Endothelial cell of umbilical vein (primary cell): ENCODE results near the gene QSOX2. TPM values are rescaled to one million over a fixed set of nuclear protein-coding genes. Genes with fewer than 3 reads are reported as not detected.

Source experiments
- BruUV-seq: library from RNA; stranded (reverse); fragments of 400-500 nt; replicated peaks from 2 replicates; lab custom pipeline; 2021; lab: Mats Ljungman, UMichigan
- CTCF ChIA-PET: fragments of 300-600, 350-600 bp; sonication (Branson Sonifier 250); formaldehyde crosslinking; loops from one replicate; lab custom pipeline; 2021; ENCODE audit warnings: antibody characterized with exemption, inconsistent platforms; lab: Charles Lee
- POLR2A ChIA-PET: fragments of 300-600, 350-600 bp; sonication (Branson Sonifier 250); formaldehyde crosslinking; loops from one replicate; lab custom pipeline; 2021; ENCODE audit warnings: antibody characterized with exemption, inconsistent platforms; lab: Charles Lee
- DNase-seq: peaks from one replicate; pipeline ENCODE4 v3.0.0-alpha.2; 2011; ENCODE audit warnings: low read depth, low spot score
- FAIRE-seq: peaks from 2 replicates; lab custom pipeline; 2011; peaks lifted over from hg19 to GRCh38; lab: Jason Lieb, UNC
- H2AFZ ChIP-seq: 2 replicates; pipeline ENCODE4 v1.6.0; 2012; ENCODE audit warnings: low read depth, low read length, control low read depth, inconsistent platforms
- H3K27ac ChIP-seq: 2 replicates; pipeline ENCODE4 v1.5.1; 2011; ENCODE audit warnings: low read depth, mild to moderate bottlenecking, control low read depth, low read length, moderate library complexity; ENCODE audit not compliant: insufficient read depth
- H3K27me3 ChIP-seq, 2 experiments: 2 replicates each; pipeline versions ENCODE4 v1.6.0 to v1.6.1; 2011; ENCODE audit warnings: low read length in 2 of 2, mixed read lengths in 1 of 2; ENCODE audit not compliant: control insufficient read depth in 2 of 2, insufficient read depth in 2 of 2
- H3K36me3 ChIP-seq, 2 experiments: 2 replicates in 1 of 2; 3 replicates in 1 of 2; pipeline ENCODE4 v1.5.1; 2011; ENCODE audit warnings: low read length in 2 of 2, mild to moderate bottlenecking in 1 of 2, moderate library complexity in 1 of 2; ENCODE audit not compliant: control insufficient read depth in 2 of 2, insufficient read depth in 2 of 2; ENCODE audit errors: extremely low read depth in 1 of 2
- H3K4me1 ChIP-seq: 3 replicates; pipeline ENCODE4 v1.5.1; 2011; ENCODE audit warnings: mild to moderate bottlenecking, low read length; ENCODE audit not compliant: control insufficient read depth, insufficient read depth; ENCODE audit errors: extremely low read depth
- H3K4me2 ChIP-seq: 2 replicates; pipeline ENCODE4 v1.6.1; 2011; ENCODE audit warnings: low read length, control low read depth, mixed read lengths; ENCODE audit not compliant: insufficient read depth
- H3K4me3 ChIP-seq, 3 experiments: fragments of 200-600 bp in 1 of 3; sonication (generic), shearing (Covaris generic) in 1 of 3; replicated peaks in 1 of 3; 2 replicates each; pipeline ENCODE4 v1.5.1; 2011 to 2016; ENCODE audit warnings: control low read depth in 3 of 3, low read length in 3 of 3, mild to moderate bottlenecking in 2 of 3, inconsistent platforms in 1 of 3, low read depth in 1 of 3, moderate library complexity in 1 of 3; ENCODE audit not compliant: insufficient read depth in 1 of 3
- H3K79me2 ChIP-seq: 2 replicates; pipeline ENCODE4 v1.6.0; 2012; ENCODE audit warnings: low read length, inconsistent platforms; ENCODE audit not compliant: control insufficient read depth, insufficient read depth
- H3K9ac ChIP-seq: replicated peaks from 2 replicates; pipeline ENCODE3; 2011; ENCODE audit warnings: low read length, control low read depth; ENCODE audit not compliant: insufficient read depth; ENCODE audit errors: extremely low read depth
- H3K9me1 ChIP-seq: replicated peaks from 3 replicates; pipeline ENCODE4 v1.6.0; 2011; ENCODE audit warnings: mild to moderate bottlenecking, low read length; ENCODE audit not compliant: control insufficient read depth, insufficient read depth; ENCODE audit errors: extremely low read depth
- H3K9me3 ChIP-seq: replicated peaks from 2 replicates; pipeline ENCODE4 v1.5.1; 2012; ENCODE audit warnings: low read length, inconsistent platforms; ENCODE audit not compliant: control insufficient read depth, insufficient read depth
- H4K20me1 ChIP-seq: replicated peaks from 2 replicates; pipeline ENCODE3; 2011; ENCODE audit warnings: mild to moderate bottlenecking, low read length; ENCODE audit not compliant: control insufficient read depth, insufficient read depth; ENCODE audit errors: extremely low read depth
- EZH2 ChIP-seq: IDR thresholded peaks from 2 replicates; pipeline ENCODE4 v1.6.1; 2012; ENCODE audit warnings: borderline replicate concordance, low read depth, mild to moderate bottlenecking, moderate library complexity, low read length, inconsistent platforms; ENCODE audit not compliant: severe bottlenecking
- FOS ChIP-seq: IDR thresholded peaks from 2 replicates; pipeline ENCODE4 v1.6.1; 2011; ENCODE audit warnings: mild to moderate bottlenecking, low read length, moderate library complexity, borderline replicate concordance; ENCODE audit not compliant: insufficient read depth
- GATA2 ChIP-seq: IDR thresholded peaks from 2 replicates; pipeline ENCODE4 v1.7.0; 2011; ENCODE audit warnings: low read depth, mild to moderate bottlenecking, moderate library complexity, mixed read lengths, low read length; ENCODE audit not compliant: insufficient read length, insufficient read depth
- JUN ChIP-seq: IDR thresholded peaks from 2 replicates; pipeline ENCODE4 v1.6.1; 2011; ENCODE audit warnings: borderline replicate concordance, low read depth; ENCODE audit not compliant: insufficient read length, insufficient read depth
- MAX ChIP-seq: IDR thresholded peaks from 2 replicates; pipeline ENCODE4 v1.6.1; 2011; ENCODE audit not compliant: insufficient read depth, insufficient read length
- MYC ChIP-seq: IDR thresholded peaks from one replicate; pipeline ENCODE4 v1.6.1; 2011; ENCODE audit warnings: mild to moderate bottlenecking, low read depth, low read length
- POLR2A ChIP-seq: IDR thresholded peaks from 2 replicates; pipeline ENCODE4 v1.6.1; 2012; ENCODE audit warnings: low read depth, mild to moderate bottlenecking, control low read depth, low read length
- POLR2AphosphoS5 ChIP-seq: IDR thresholded peaks from 2 replicates; pipeline ENCODE4 v1.6.1; 2012; ENCODE audit warnings: low read depth, mild to moderate bottlenecking, control low read depth, low read length, moderate library complexity; ENCODE audit not compliant: insufficient read depth
- dilution Hi-C: fragments of 300-500 bp; cut with MboI; formaldehyde crosslinking; loops from one replicate; pipeline ENCODE4 v1.15.0; 2019; ENCODE audit warnings: low sequenced_read_pairs; ENCODE audit not compliant: extremely low pct_ligation_motif_present
- intact Hi-C: fragments of 100-400 bp; cut with micrococcal nuclease; formaldehyde crosslinking; loops from one replicate; pipeline ENCODE4 v1.10.0; 2022
- polyA plus RNA-seq, 4 experiments: library from polyadenylated mRNA; depleted of rRNA in 3 of 4; stranded (reverse) in 3 of 4; unstranded in 1 of 4; fragments of >200 nt; gene quantifications; 2 replicates each; pipeline versions ENCODE4 v1.2.1 to v1.2.3, GENCODE V29; 2011 to 2012; ENCODE audit warnings: missing spikeins in 1 of 4
- total RNA-seq: library from RNA; stranded (reverse); gene quantifications from 2 replicates; pipeline ENCODE4 v1.2.3, GENCODE V29; 2021
- TF ChIP-seq, protein P1 (sequence below), 2 donors: IDR thresholded peaks; 1 replicate in 1 of 2; 2 replicates in 1 of 2; pipeline ENCODE4 v1.5.1; 2011; ENCODE audit warnings: low read length in 2 of 2, mild to moderate bottlenecking in 2 of 2, moderate library complexity in 2 of 2, control low read depth in 1 of 2, inconsistent platforms in 1 of 2, low read depth in 1 of 2; ENCODE audit not compliant: insufficient read depth in 1 of 2; ENCODE audit errors: extremely low read depth in 1 of 2

QSOX2 gene
- total and polyA plus RNA-seq, 2 donors (not counting 3 experiments of a cell fraction or from before 2014, with no cell fraction given), result 16.4 to 23.4 TPM

DNA sequence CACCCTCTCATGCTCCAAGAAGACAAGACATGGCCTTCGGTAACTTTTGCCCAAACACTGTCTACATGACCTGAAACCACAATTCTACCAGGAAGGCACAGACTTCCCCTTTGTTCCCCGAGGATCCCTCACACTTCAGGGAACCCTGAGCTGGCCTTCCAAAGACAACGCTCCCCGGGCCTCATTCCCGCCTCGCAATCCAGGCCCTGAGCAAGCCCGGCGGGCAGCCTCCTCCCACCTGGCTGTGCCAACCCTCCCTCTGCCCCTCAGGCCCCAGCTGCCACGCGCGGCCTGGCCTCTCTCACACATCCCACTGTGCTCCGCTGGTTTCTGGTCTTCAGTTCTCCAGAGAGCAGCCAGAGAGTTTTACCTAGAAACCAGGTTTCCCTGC is 7.3 kb downstream of the QSOX2 start:
- Histone ChIP-seq H3K9me3 (no peaks in the 10 kb centered on the region), H3K4me2 (no peak overlapping the region), H4K20me1 (no peaks in the 10 kb centered on the region), H3K9ac (no peak overlapping the region), H3K27me3 (no peaks in the 10 kb centered on the region), H3K4me3 (no peak overlapping the region), H3K4me1 (no peaks in the 10 kb centered on the region), H2AFZ (no peak overlapping the region), H3K79me2 (peaks cover 10% of the 10 kb centered on the region), H3K9me1 (no peaks in the 10 kb centered on the region), H3K27ac (no peak overlapping the region), H3K36me3 (peaks cover 0 to 7% of the 10 kb centered on the region in 2 experiments)
- dilution Hi-C loops, result no loop called here
- intact Hi-C loops, result no loop called here
- TF ChIP-seq, protein P1, sequence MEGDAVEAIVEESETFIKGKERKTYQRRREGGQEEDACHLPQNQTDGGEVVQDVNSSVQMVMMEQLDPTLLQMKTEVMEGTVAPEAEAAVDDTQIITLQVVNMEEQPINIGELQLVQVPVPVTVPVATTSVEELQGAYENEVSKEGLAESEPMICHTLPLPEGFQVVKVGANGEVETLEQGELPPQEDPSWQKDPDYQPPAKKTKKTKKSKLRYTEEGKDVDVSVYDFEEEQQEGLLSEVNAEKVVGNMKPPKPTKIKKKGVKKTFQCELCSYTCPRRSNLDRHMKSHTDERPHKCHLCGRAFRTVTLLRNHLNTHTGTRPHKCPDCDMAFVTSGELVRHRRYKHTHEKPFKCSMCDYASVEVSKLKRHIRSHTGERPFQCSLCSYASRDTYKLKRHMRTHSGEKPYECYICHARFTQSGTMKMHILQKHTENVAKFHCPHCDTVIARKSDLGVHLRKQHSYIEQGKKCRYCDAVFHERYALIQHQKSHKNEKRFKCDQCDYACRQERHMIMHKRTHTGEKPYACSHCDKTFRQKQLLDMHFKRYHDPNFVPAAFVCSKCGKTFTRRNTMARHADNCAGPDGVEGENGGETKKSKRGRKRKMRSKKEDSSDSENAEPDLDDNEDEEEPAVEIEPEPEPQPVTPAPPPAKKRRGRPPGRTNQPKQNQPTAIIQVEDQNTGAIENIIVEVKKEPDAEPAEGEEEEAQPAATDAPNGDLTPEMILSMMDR (IDR thresholded peaks at IDR 0.05; ENCODE audit: extremely low read depth in 1 of 2, insufficient read depth in 1 of 2, low read depth in 1 of 2, low read length in 2 of 2), result no peak
- TF ChIP-seq POLR2A (no peak), MYC (no peak), FOS (no peak), JUN (no peak), MAX (no peak), POLR2AphosphoS5 (no peak), EZH2 (no peak), GATA2 (no peak)
- CTCF ChIA-PET, result interaction anchor here (1.3 kb wide), 1 partner anchor 10 kb away, joined by 6 read pairs; no protein-coding TSS in a partner anchor
- BruUV-seq, result no TSS peak
- FAIRE-seq, result no peak
- no peak for DNase-seq
- POLR2A ChIA-PET, result no interaction called here
